ENCODE results near the gene ZNF148.

Gene ZNF148

DNA sequence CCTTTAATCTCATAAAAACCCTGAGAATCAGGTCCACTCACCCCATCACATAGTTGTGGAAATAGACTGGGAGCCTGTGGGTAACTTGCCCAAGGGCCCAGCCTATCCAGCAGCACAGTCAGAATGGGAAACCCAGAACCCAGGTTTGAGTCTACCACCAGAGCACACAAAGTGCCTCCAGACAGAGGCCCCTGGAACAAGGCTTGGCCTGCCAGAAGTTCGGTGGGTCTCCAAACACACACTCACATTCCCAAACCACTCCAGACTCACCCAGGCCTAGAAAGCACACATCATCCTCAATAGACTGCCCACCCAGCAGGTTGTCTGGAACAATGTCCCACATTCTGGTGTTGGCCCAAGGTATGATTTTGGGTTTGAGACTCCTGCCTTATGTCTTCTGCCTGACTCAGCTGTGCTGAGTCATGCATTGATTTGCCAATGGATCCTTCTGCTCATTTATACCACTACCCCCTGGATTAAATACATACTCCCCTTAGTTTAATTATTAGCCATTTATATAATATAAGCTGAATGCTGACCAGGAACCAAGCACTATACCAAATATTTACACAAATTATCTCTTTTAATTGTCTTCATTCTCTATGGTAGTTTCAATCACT, 167.1 kb downstream of the ZNF148 start (continued):
- TF ChIP-seq, protein P1, sequence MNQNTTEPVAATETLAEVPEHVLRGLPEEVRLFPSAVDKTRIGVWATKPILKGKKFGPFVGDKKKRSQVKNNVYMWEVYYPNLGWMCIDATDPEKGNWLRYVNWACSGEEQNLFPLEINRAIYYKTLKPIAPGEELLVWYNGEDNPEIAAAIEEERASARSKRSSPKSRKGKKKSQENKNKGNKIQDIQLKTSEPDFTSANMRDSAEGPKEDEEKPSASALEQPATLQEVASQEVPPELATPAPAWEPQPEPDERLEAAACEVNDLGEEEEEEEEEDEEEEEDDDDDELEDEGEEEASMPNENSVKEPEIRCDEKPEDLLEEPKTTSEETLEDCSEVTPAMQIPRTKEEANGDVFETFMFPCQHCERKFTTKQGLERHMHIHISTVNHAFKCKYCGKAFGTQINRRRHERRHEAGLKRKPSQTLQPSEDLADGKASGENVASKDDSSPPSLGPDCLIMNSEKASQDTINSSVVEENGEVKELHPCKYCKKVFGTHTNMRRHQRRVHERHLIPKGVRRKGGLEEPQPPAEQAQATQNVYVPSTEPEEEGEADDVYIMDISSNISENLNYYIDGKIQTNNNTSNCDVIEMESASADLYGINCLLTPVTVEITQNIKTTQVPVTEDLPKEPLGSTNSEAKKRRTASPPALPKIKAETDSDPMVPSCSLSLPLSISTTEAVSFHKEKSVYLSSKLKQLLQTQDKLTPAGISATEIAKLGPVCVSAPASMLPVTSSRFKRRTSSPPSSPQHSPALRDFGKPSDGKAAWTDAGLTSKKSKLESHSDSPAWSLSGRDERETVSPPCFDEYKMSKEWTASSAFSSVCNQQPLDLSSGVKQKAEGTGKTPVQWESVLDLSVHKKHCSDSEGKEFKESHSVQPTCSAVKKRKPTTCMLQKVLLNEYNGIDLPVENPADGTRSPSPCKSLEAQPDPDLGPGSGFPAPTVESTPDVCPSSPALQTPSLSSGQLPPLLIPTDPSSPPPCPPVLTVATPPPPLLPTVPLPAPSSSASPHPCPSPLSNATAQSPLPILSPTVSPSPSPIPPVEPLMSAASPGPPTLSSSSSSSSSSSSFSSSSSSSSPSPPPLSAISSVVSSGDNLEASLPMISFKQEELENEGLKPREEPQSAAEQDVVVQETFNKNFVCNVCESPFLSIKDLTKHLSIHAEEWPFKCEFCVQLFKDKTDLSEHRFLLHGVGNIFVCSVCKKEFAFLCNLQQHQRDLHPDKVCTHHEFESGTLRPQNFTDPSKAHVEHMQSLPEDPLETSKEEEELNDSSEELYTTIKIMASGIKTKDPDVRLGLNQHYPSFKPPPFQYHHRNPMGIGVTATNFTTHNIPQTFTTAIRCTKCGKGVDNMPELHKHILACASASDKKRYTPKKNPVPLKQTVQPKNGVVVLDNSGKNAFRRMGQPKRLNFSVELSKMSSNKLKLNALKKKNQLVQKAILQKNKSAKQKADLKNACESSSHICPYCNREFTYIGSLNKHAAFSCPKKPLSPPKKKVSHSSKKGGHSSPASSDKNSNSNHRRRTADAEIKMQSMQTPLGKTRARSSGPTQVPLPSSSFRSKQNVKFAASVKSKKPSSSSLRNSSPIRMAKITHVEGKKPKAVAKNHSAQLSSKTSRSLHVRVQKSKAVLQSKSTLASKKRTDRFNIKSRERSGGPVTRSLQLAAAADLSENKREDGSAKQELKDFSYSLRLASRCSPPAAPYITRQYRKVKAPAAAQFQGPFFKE (tag by site-specific recombination; IDR thresholded peaks at IDR 0.05; ENCODE audit: borderline replicate concordance): no peak
- no peak for TF ChIP-seq ZNF169 (tag by site-specific recombination; IDR thresholded peaks at IDR 0.05)
- TF ChIP-seq BCL11A (tag by site-specific recombination; IDR thresholded peaks at IDR 0.05; ENCODE audit: low read depth): no peak
- TF ChIP-seq ZNF366 (tag by site-specific recombination; conservative IDR thresholded peaks at IDR 0.05): no peak
- no peak for TF ChIP-seq ZNF214 (tag by site-specific recombination; IDR thresholded peaks at IDR 0.05; ENCODE audit: borderline replicate concordance)
- no peak for TF ChIP-seq ZNF302 (tag by site-specific recombination; IDR thresholded peaks at IDR 0.05; ENCODE audit: low read depth)
- TF ChIP-seq ZBTB20 (tag by site-specific recombination; IDR thresholded peaks at IDR 0.05): no peak
- no peak for TF ChIP-seq ZNF843 (tag by site-specific recombination; IDR thresholded peaks at IDR 0.05)

DNA sequence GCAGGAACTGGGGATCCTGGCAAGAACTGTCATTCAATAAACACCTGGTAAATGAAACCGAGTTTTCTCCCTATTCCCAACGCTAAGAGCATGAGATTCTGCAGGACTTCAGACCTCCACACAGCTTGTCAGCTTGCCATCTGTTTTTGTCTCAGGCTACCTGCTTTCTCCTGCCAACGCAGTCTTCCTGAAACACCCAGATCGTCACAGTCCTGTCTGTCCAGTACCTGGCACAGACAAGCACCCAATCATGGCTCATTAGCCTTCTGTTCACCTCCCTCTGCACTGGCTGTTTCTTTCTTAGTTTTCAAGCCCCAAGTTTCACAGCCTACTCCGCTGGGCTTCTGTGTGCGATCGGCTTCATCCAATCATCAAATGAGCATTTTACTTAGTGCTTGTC, 167.6 kb downstream of the ZNF148 start:
- Histone ChIP-seq H3K9me3 (ENCODE audit: control insufficient read depth, insufficient read depth, low read depth, low read length) (no peaks in the 10 kb centered on the region), H3K36me3 (ENCODE audit: control insufficient read depth in 2 of 2, insufficient read depth in 1 of 2, low read length in 2 of 2) (no peaks in the 10 kb centered on the region), H3K4me3 (ENCODE audit: low read depth, low read length) (no peak overlapping the region), H3K27ac (ENCODE audit: extremely low read depth, low read depth, low read length) (no peak overlapping the region), H3K4me1 (ENCODE audit: control insufficient read depth, insufficient read depth, low read length) (no peaks in the 10 kb centered on the region)
- TF ChIP-seq ZBTB7A (tag by site-specific recombination; IDR thresholded peaks at IDR 0.05; ENCODE audit: low read depth): no peak
- TF ChIP-seq, protein P2, sequence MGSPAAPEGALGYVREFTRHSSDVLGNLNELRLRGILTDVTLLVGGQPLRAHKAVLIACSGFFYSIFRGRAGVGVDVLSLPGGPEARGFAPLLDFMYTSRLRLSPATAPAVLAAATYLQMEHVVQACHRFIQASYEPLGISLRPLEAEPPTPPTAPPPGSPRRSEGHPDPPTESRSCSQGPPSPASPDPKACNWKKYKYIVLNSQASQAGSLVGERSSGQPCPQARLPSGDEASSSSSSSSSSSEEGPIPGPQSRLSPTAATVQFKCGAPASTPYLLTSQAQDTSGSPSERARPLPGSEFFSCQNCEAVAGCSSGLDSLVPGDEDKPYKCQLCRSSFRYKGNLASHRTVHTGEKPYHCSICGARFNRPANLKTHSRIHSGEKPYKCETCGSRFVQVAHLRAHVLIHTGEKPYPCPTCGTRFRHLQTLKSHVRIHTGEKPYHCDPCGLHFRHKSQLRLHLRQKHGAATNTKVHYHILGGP (tag by site-specific recombination; IDR thresholded peaks at IDR 0.05): no peak
- no peak for TF ChIP-seq ZBTB17 (tag by site-specific recombination; IDR thresholded peaks at IDR 0.05)
- TF ChIP-seq, protein P3, sequence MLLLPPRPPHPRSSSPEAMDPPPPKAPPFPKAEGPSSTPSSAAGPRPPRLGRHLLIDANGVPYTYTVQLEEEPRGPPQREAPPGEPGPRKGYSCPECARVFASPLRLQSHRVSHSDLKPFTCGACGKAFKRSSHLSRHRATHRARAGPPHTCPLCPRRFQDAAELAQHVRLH (tag by site-specific recombination; IDR thresholded peaks at IDR 0.05): no peak
- ChIA-PET CTCF (no interaction called here), POLR2A (no interaction called here)

DNA sequence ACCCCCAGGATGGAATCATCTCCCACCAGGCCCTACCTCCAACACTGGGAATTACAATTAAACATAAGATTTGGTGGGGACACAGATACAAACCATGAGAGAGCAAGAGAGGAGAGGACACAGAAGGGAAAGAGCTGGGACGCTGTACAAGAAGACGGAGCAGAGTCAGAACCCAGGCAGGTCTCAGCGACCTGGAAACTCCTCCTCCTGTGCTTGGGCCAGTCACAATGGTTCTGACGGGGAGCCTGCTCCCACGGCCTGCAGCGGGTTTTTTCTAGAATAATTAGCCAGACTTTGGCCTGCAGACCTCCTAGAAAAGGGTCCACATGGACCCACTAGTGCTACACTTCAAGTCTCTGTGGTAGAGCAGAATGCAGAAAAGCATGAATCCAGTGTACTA, 168.2 kb downstream of the ZNF148 start:
- no peaks in the 10 kb centered on the region for H3K4me1 ChIP-seq (ENCODE audit: control insufficient read depth, insufficient read depth, low read length)
- POLR2A ChIA-PET: no interaction called here
- H3K4me3 ChIP-seq (ENCODE audit: low read depth, low read length): no peak overlapping the region
- no peak overlapping the region for H3K27ac ChIP-seq (ENCODE audit: extremely low read depth, low read depth, low read length)
- CTCF ChIA-PET: no interaction called here
- H3K36me3 ChIP-seq (ENCODE audit: control insufficient read depth in 2 of 2, insufficient read depth in 1 of 2, low read length in 2 of 2): no peaks in the 10 kb centered on the region
- no peaks in the 10 kb centered on the region for H3K9me3 ChIP-seq (ENCODE audit: control insufficient read depth, insufficient read depth, low read depth, low read length)
- TF ChIP-seq ZBTB21 (tag by site-specific recombination; IDR thresholded peaks at IDR 0.05): no peak
- TF ChIP-seq, protein P4, sequence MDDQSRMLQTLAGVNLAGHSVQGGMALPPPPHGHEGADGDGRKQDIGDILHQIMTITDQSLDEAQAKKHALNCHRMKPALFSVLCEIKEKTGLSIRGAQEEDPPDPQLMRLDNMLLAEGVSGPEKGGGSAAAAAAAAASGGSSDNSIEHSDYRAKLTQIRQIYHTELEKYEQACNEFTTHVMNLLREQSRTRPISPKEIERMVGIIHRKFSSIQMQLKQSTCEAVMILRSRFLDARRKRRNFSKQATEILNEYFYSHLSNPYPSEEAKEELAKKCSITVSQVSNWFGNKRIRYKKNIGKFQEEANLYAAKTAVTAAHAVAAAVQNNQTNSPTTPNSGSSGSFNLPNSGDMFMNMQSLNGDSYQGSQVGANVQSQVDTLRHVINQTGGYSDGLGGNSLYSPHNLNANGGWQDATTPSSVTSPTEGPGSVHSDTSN (CRISPR knock-in tag; IDR thresholded peaks at IDR 0.05): no peak
- no peak for TF ChIP-seq ZNF426 (tag by site-specific recombination; IDR thresholded peaks at IDR 0.05)
- no peak for TF ChIP-seq ZBTB1 (tag by site-specific recombination; IDR thresholded peaks at IDR 0.05)
- TF ChIP-seq ZNF623 (tag by site-specific recombination; IDR thresholded peaks at IDR 0.05): no peak
- no peak for TF ChIP-seq ZNF514 (tag by site-specific recombination; IDR thresholded peaks at IDR 0.05)
- TF ChIP-seq, protein P5, sequence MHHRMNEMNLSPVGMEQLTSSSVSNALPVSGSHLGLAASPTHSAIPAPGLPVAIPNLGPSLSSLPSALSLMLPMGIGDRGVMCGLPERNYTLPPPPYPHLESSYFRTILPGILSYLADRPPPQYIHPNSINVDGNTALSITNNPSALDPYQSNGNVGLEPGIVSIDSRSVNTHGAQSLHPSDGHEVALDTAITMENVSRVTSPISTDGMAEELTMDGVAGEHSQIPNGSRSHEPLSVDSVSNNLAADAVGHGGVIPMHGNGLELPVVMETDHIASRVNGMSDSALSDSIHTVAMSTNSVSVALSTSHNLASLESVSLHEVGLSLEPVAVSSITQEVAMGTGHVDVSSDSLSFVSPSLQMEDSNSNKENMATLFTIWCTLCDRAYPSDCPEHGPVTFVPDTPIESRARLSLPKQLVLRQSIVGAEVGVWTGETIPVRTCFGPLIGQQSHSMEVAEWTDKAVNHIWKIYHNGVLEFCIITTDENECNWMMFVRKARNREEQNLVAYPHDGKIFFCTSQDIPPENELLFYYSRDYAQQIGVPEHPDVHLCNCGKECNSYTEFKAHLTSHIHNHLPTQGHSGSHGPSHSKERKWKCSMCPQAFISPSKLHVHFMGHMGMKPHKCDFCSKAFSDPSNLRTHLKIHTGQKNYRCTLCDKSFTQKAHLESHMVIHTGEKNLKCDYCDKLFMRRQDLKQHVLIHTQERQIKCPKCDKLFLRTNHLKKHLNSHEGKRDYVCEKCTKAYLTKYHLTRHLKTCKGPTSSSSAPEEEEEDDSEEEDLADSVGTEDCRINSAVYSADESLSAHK (tag by site-specific recombination; IDR thresholded peaks at IDR 0.05): no peak
- no peak for TF ChIP-seq ZNF830 (tag by site-specific recombination; IDR thresholded peaks at IDR 0.05; ENCODE audit: low read depth)
- no peak for TF ChIP-seq ZNF354C (tag by site-specific recombination; IDR thresholded peaks at IDR 0.05; ENCODE audit: borderline replicate concordance, low read depth)
- TF ChIP-seq ZIC2 (tag by site-specific recombination; IDR thresholded peaks at IDR 0.05): no peak
- TF ChIP-seq ZNF548 (tag by site-specific recombination; IDR thresholded peaks at IDR 0.05): no peak

Data from HEK293 (cell line).